Measurements from ENCODE around the gene KCTD13. TPM values are rescaled to one million over a fixed set of nuclear protein-coding genes. Genes with fewer than 3 reads are reported as not detected.

The KCTD13 gene
- total RNA-seq, 1 donor from 2014 or later = 38.2 TPM

DNA sequence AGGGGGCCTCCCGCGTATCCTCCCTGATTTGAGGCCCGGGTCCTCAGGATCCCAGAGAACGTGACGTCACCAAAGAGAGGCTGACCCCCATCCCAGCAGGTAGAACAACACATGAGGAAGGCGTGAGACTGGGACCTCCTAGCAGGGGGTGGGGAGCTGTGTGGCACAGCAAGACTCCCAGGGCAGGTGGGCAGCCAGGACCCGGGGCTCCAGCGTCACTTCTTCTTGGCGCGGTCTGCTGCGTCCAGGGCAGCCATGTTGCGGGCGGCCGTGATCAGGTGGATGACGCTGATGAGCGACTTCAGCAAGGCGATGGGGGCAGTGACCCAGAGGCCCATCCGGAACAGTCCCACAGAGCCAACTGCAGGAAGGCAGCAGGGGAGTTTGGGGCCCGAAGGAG is 67.1 kb downstream of the KCTD13 start:
- no peak for TF ChIP-seq CTCF (IDR thresholded peaks at IDR 0.05; ENCODE audit: insufficient read depth, low read length, poor library complexity, severe bottlenecking)
- Histone ChIP-seq H3K4me3 (ENCODE audit: low read depth, low read length) (no peak overlapping the region), H3K27me3 (ENCODE audit: control insufficient read depth, insufficient read depth, low read length) (no peaks in the 10 kb centered on the region), H3K36me3 (ENCODE audit: control insufficient read depth, insufficient read depth, low read length) (no peaks in the 10 kb centered on the region)
- DNase-seq (ENCODE audit: low read depth) = no peak

DNA sequence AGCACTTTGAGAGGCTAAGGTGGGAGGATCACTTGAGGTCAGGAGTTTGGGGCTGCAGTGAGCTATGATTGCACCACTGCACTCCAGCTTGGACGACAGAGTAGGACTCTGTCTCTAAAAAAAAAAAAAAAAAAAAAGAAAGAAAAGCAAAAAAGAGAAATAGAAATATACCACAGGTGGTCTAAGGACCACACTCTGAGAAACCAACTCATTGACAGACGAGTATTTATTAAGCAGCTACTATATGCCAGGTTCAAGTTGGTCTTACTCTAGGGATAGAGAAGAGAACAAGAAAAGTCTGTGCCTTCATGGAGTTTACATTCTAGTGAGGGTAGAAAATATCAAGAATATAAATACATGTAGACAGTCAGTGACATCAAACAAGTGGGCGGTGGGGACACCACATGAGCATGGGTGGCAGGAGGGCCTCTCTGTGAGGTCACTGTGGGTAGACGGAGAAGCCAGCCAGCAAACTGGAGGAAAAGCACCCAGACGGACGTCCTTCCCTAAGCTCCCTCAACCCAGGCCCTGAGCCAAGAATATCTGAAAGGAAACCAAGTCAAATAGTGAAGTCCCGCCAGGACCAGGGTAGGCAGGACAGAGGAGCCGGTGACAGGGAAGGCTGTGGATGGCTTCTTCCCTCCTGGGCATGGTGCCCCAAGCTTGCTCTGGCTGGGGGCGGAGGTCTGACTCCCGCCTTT is 67.7 kb downstream of the KCTD13 start:
- DNase-seq (ENCODE audit: low read depth) = no peak

DNA sequence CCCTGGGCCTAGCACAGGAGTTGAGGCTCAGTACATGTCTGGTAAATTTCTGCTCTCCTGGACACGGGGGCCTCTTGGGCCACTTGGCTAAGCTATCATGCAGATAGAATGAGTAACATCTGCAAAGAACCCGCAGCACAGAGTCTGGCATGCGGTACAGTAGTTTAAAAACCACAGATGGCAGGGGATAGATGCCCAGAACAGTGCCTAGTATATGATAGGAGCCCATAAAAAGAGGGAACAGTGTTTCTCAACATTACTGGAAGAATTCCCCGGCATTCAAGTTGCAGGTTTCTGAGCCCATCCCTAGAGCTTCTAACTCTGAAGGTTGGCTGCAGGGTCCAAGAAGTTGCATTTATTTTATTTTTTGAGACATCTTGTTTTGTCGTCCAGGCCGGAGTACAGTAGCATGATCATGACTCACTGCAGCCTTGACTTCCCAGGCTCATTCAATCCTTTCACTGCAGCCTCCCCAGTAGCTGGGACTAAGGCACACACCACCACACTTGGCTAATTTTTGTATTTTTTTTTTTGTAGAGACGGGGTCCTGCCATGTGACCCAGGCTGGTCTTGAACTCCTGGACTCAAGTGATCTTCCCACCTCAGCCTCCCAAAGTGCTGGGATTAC is 68.8 kb downstream of the KCTD13 start:
- H3K4me3 ChIP-seq (ENCODE audit: low read depth, low read length) = no peak overlapping the region
- no peak for TF ChIP-seq CTCF (IDR thresholded peaks at IDR 0.05; ENCODE audit: insufficient read depth, low read length, poor library complexity, severe bottlenecking)
- no peaks in the 10 kb centered on the region for H3K27me3 ChIP-seq (ENCODE audit: control insufficient read depth, insufficient read depth, low read length)
- no peaks in the 10 kb centered on the region for H3K36me3 ChIP-seq (ENCODE audit: control insufficient read depth, insufficient read depth, low read length)
- DNase-seq (ENCODE audit: low read depth) = no peak

More for the DNA sequence above, 67.7 kb downstream of the KCTD13 start:
- H3K36me3 ChIP-seq (ENCODE audit: control insufficient read depth, insufficient read depth, low read length) = no peaks in the 10 kb centered on the region
- no peaks in the 10 kb centered on the region for H3K27me3 ChIP-seq (ENCODE audit: control insufficient read depth, insufficient read depth, low read length)
- no peak overlapping the region for H3K4me3 ChIP-seq (ENCODE audit: low read depth, low read length)
- TF ChIP-seq CTCF (IDR thresholded peaks at IDR 0.05; ENCODE audit: insufficient read depth, low read length, poor library complexity, severe bottlenecking) = no peak

Other genes starting within 250 kb of the KCTD13 start
- gene QPRT, start 247.0 kb downstream of the KCTD13 start, total RNA-seq = 47.9 and 60.3 TPM in 2 replicates
- gene C16orf54, start 180.2 kb downstream of the KCTD13 start, total RNA-seq = not detected in 2 replicates
- not detected in 2 replicates for gene ZG16, start 148.0 kb downstream of the KCTD13 start, total RNA-seq
- 24.2 and 27.5 TPM in 2 replicates for gene KIF22, start 135.5 kb downstream of the KCTD13 start, total RNA-seq
- 164 and 200 TPM in 2 replicates for gene MAZ, start 119.7 kb downstream of the KCTD13 start, total RNA-seq
- 0.27 and 0.29 TPM in 2 replicates for gene PRRT2, start 114.0 kb downstream of the KCTD13 start, total RNA-seq
- gene PAGR1, start 110.1 kb downstream of the KCTD13 start, total RNA-seq = 40.1 and 53.9 TPM in 2 replicates
- 194 and 209 TPM in 2 replicates for gene MVP, start 105.8 kb downstream of the KCTD13 start, total RNA-seq
- 83.9 and 85.2 TPM in 2 replicates for gene CDIPT, start 63.0 kb downstream of the KCTD13 start, total RNA-seq
- 26.2 and 30.4 TPM in 2 replicates for gene SEZ6L2, start 26.7 kb downstream of the KCTD13 start, total RNA-seq
- gene ASPHD1, start 25.7 kb downstream of the KCTD13 start, total RNA-seq = 10.2 and 12.5 TPM in 2 replicates
- gene TMEM219, start 35.9 kb upstream of the KCTD13 start, total RNA-seq = 173 and 175 TPM in 2 replicates
- 40.1 and 41.7 TPM in 2 replicates for gene TAOK2, start 47.6 kb upstream of the KCTD13 start, total RNA-seq
- gene HIRIP3, start 69.4 kb upstream of the KCTD13 start, total RNA-seq = 13.2 and 20.3 TPM in 2 replicates
- 43.8 and 114 TPM in 2 replicates for gene INO80E, start 70.0 kb upstream of the KCTD13 start, total RNA-seq
- 0.33 TPM in 1 of 2 replicates, not detected in the other for gene DOC2A, start 84.8 kb upstream of the KCTD13 start, total RNA-seq
- gene C16orf92, start 97.0 kb upstream of the KCTD13 start, total RNA-seq = not detected in 2 replicates
- gene TLCD3B, start 105.0 kb upstream of the KCTD13 start, total RNA-seq = not detected in 2 replicates
- gene ALDOA, start 139.5 kb upstream of the KCTD13 start, total RNA-seq = 826 and 1,130 TPM in 2 replicates
- 126 and 139 TPM in 2 replicates for gene PPP4C, start 149.8 kb upstream of the KCTD13 start, total RNA-seq
- gene TBX6, start 165.7 kb upstream of the KCTD13 start, total RNA-seq = 0.55 and 0.58 TPM in 2 replicates
- 25.5 and 32.3 TPM in 2 replicates for gene YPEL3, start 170.0 kb upstream of the KCTD13 start, total RNA-seq
- 0.14 and 0.50 TPM in 2 replicates for gene GDPD3, start 187.3 kb upstream of the KCTD13 start, total RNA-seq
- 35.9 and 40.8 TPM in 2 replicates for gene MAPK3, start 197.0 kb upstream of the KCTD13 start, total RNA-seq